ENCODE measurements around the gene FURIN.

DNA sequence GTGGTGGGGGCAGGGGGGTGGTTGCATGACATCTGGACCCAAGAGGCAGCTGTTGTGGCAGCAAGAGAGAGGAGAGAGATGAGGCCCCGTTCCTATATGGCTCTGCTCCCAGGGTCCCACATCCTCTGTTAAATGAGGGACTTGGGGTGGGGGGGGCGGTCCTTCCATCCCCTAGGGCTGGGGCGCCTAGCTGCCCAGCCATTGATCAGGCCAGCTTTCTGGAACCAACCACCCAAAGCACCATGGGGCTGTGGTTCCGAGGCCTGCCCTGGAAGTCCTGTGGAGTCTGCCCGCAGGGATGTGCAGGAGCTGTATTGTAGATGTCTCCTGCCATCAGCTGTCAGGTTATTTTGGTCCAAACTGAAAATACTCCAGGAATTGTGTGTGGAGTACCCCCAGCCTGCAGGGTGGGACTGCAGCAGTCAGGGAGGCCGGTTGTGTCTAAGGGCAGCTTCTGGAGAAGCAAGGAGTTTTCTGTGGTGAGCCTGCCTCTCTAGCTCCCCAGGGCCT lies 5.2 kb downstream of the FURIN start:
- TF ChIP-seq SUZ12 (IDR thresholded peaks at IDR 0.05; ENCODE audit: extremely low read depth, insufficient read depth, insufficient read length) (no peak), YY1 (IDR thresholded peaks at IDR 0.05; ENCODE audit: insufficient read depth, insufficient read length) (no peak), ZNF274 (IDR thresholded peaks at IDR 0.05; ENCODE audit: low read depth, low read length) (no peak)

Data from NT2/D1 (cell line).